H1 (cell line): Measurements from ENCODE around the gene MEFV. TPM values are rescaled to one million over a fixed set of nuclear protein-coding genes. Genes with fewer than 3 reads are reported as not detected.

ENCODE experiments used
- PHF8 ChIP-seq: fragments of 200-600 bp; sonication (generic); conservative IDR thresholded peaks from 2 replicates; pipeline ENCODE4 v1.7.1; 2012; ENCODE audit warnings: low read depth, mild to moderate bottlenecking, inconsistent platforms, low read length, moderate library complexity
- RFX5 ChIP-seq: IDR thresholded peaks from 2 replicates; pipeline ENCODE4 v1.6.1; 2011; ENCODE audit warnings: low read depth, low read length, improper control_type of control experiment, borderline replicate concordance
- TAF1 ChIP-seq: IDR thresholded peaks from 2 replicates; pipeline ENCODE4 v1.6.1; 2011; ENCODE audit warnings: mild to moderate bottlenecking, low read depth, low read length
- polyA plus RNA-seq, 7 experiments: library from polyadenylated mRNA; depleted of rRNA in 3 of 7; stranded (reverse) in 5 of 7; unstranded in 2 of 7; fragments of >200 nt in 5 of 7; fragments of 200-250 nt in 2 of 7; gene quantifications; 1 replicate in 5 of 7; 2 replicates in 1 of 7; 4 replicates in 1 of 7; pipeline versions ENCODE4 v1.2.1 to v1.2.3, GENCODE V29; 2011 to 2013; ENCODE audit warnings: missing spikeins in 2 of 7, mixed read lengths in 2 of 7
- total RNA-seq: library from RNA; stranded (reverse); fragmentation: NEBNext Ultra II Directional; extraction: Animal tissue kit (Norgen Biotek cat#: 25700); gene quantifications from 2 replicates; pipeline ENCODE4 v1.2.1, GENCODE V29; 2021

The MEFV gene
- total and polyA plus RNA-seq, 2 of the 8 experiments (the other 6 are each of a cell fraction or from before 2014, with no cell fraction given) = 0.03 TPM; not detected in 1

DNA sequence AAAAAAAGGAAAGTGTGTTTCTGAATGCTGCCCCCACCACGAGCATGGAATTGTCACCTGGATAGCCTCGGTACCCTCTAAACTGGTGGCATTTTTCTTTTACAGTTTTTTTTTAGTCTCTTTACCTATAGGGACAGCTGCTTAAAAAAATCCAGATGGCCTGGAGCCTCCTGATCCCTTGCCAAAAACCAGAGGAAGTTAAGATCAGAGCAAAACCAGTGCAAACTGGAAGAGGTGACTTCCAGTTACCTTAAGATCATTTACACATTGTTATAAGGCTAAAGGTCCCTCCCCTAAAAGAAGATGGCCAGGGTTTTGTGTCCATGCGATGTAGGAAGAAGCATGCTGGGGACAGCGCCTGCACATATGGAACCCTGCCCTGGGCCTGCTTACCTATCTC, 3.5 kb downstream of the MEFV start (continued):
- TF ChIP-seq RFX5 (no peak), TAF1 (no peak), PHF8 (no peak)
